GM23248 (cell line): ENCODE measurements around the gene RRP8. TPM values are rescaled to one million over a fixed set of nuclear protein-coding genes. Genes with fewer than 3 reads are reported as not detected.

ENCODE experiments used
- DNase-seq: peaks from one replicate; pipeline ENCODE4 v3.0.0-alpha.2; 2015
- H2AFZ ChIP-seq: fragments of 200-600 bp; sonication (generic); 2 replicates; pipeline ENCODE4 v1.6.1; 2016; ENCODE audit warnings: antibody characterized with exemption
- H3F3A ChIP-seq: fragments of 200-600 bp; sonication (generic); 2 replicates; pipeline ENCODE4 v1.6.1; 2016; ENCODE audit warnings: mild to moderate bottlenecking, antibody characterized with exemption, mixed run types; ENCODE audit not compliant: insufficient read depth
- H3K27ac ChIP-seq: fragments of 200-600 bp; sonication (generic); 2 replicates; pipeline ENCODE4 v1.5.1; 2016; ENCODE audit warnings: mild to moderate bottlenecking
- H3K27me3 ChIP-seq: fragments of 200-600 bp; sonication (generic); replicated peaks from 2 replicates; pipeline ENCODE4 v1.6.1; 2016; ENCODE audit warnings: mild to moderate bottlenecking; ENCODE audit not compliant: insufficient read depth
- H3K36me3 ChIP-seq: fragments of 200-600 bp; sonication (generic); 2 replicates; pipeline ENCODE4 v1.6.1; 2016; ENCODE audit warnings: low read depth, mild to moderate bottlenecking
- H3K4me1 ChIP-seq: fragments of 200-600 bp; sonication (generic); 2 replicates; pipeline ENCODE4 v1.6.1; 2016; ENCODE audit warnings: mild to moderate bottlenecking; ENCODE audit not compliant: insufficient read depth
- H3K4me2 ChIP-seq: fragments of 200-600 bp; sonication (generic); one replicate; pipeline ENCODE4 v1.6.1; 2016; ENCODE audit warnings: mild to moderate bottlenecking; ENCODE audit not compliant: unreplicated experiment
- H3K4me3 ChIP-seq: fragments of 200-600 bp; sonication (generic); 2 replicates; pipeline ENCODE4 v1.5.1; 2016; ENCODE audit warnings: mild to moderate bottlenecking
- H3K79me2 ChIP-seq: fragments of 200-600 bp; sonication (generic); 2 replicates; pipeline ENCODE4 v1.6.1; 2016; ENCODE audit warnings: mild to moderate bottlenecking; ENCODE audit not compliant: insufficient read depth
- H3K9ac ChIP-seq: fragments of 200-600 bp; sonication (generic); 2 replicates; pipeline ENCODE4 v1.6.1; 2016; ENCODE audit warnings: mild to moderate bottlenecking
- H3K9me2 ChIP-seq: fragments of 200-600 bp; sonication (generic); 2 replicates; pipeline ENCODE4 v1.6.1; 2016; ENCODE audit warnings: mixed run types, mild to moderate bottlenecking, moderate library complexity; ENCODE audit not compliant: insufficient read depth
- H3K9me3 ChIP-seq: fragments of 200-600 bp; sonication (generic); one replicate; pipeline ENCODE4 v1.6.1; 2017; ENCODE audit warnings: low read depth
- H4K20me1 ChIP-seq: fragments of 200-600 bp; sonication (generic); 2 replicates; pipeline ENCODE4 v1.6.0; 2016; ENCODE audit not compliant: insufficient read depth
- EZH2 ChIP-seq: fragments of 200-600 bp; sonication (generic); IDR thresholded peaks from 2 replicates; pipeline ENCODE4 v1.6.1; 2018; ENCODE audit warnings: antibody characterized with exemption, mild to moderate bottlenecking; ENCODE audit not compliant: insufficient read depth, poor library complexity, severe bottlenecking
- EZH2phosphoT487 ChIP-seq: fragments of 200-600 bp; sonication (generic); IDR thresholded peaks from 2 replicates; pipeline ENCODE4 v1.6.1; 2018; ENCODE audit warnings: antibody characterized with exemption, moderate library complexity, mild to moderate bottlenecking, low read depth; ENCODE audit not compliant: insufficient read depth
- WGBS, 2 experiments: methylation state at CpG; one replicate each; pipeline ENCODE4 v1.1.6; 2015 to 2017; ENCODE audit warnings: low lambda C conversion rate in 2 of 2, low coverage in 1 of 2; ENCODE audit errors: missing lambda C conversion rate in 2 of 2; 5-methylcytosine and 5-hydroxymethylcytosine counted together
- in situ Hi-C: fragments of 300-500 bp; cut with MboI; formaldehyde crosslinking; loops from 2 replicates; pipeline ENCODE4 v1.15.0; 2020
- polyA plus RNA-seq: library from polyadenylated mRNA; unstranded; fragments of >200 nt; fragmentation: Nextera tagmentation; extraction: Ambion mirVana; gene quantifications from 2 replicates; pipeline ENCODE4 v1.2.1, GENCODE V29; 2016
- total RNA-seq: library from RNA; depleted of rRNA; stranded (reverse); fragments of >200 nt; shearing (Covaris generic); gene quantifications from 2 replicates; pipeline ENCODE4 v1.2.3, GENCODE V29; 2014

The RRP8 gene
- total and polyA plus RNA-seq, 2 experiments from 2014 or later = 8.5 to 24.4 TPM

DNA sequence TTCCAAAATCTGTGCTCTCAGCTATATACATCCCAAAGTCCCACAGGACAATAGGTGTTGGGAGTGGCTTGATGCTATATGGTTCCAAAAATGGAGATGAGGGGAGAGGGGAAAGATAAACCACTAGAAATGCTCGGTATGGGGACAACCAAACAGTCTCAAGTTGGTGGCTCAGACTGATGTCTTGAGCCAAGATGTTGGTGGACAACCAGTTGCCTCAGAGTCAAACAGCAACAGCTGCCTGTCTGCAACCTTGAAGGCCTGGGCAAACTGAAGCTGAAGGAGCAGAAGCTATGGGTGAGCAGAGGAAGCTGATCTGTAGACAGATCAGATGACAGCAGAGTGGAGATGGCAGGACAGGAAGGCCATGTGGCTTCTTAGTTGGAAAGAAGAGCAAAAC, 4.0 kb downstream of the RRP8 start:
- no peak overlapping the region for H3K27ac ChIP-seq

DNA sequence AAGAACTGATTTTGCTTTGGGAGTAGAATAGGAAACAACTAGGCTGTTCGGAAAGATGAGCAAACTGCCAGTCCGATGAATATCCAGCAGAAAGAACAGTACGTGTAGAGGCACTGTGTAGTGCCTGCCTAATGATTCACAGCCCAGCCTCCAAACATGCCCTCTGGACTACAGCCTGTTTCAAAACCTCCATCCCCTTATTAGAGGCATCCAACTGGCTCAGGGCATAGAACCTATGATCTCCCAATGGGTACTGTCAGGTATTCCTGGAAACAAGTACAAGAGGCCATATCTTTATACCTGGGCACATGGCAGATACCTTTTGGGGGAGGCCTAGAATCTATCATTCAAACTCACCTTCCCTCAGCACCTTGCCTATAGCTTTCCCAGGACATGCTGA, 4.9 kb downstream of the RRP8 start:
- TF ChIP-seq EZH2phosphoT487 (no peak), EZH2 (no peak)
- Histone ChIP-seq H3K27ac (no peak overlapping the region), H3K9ac (no peak overlapping the region), H3K4me1 (peaks cover 8% of the 10 kb centered on the region), H3K9me2 (no peaks in the 10 kb centered on the region), H4K20me1 (no peaks in the 10 kb centered on the region), H2AFZ (no peak overlapping the region), H3K27me3 (no peaks in the 10 kb centered on the region), H3K4me2 (no peak overlapping the region), H3F3A (no peaks in the 10 kb centered on the region), H3K36me3 (peaks cover 36% of the 10 kb centered on the region; the same call in 1 of the 2 replicates), H3K4me3 (no peak overlapping the region), H3K9me3 (no peaks in the 10 kb centered on the region), H3K79me2 (peaks cover 64% of the 10 kb centered on the region)
- in situ Hi-C loops = no loop called here
- DNase-seq = no peak
- 81 to 86% methylated on average over 3 of the region's 3 CpGs for WGBS, 2 experiments

More for the DNA sequence above, 4.0 kb downstream of the RRP8 start:
- H3K27me3 ChIP-seq = no peaks in the 10 kb centered on the region
- no peaks in the 10 kb centered on the region for H4K20me1 ChIP-seq
- no peak overlapping the region for H3K4me3 ChIP-seq
- no peak for TF ChIP-seq EZH2phosphoT487
- no peak for TF ChIP-seq EZH2
- no peaks in the 10 kb centered on the region for H3K9me3 ChIP-seq
- DNase-seq = no peak
- peaks cover 72% of the 10 kb centered on the region for H3K79me2 ChIP-seq
- in situ Hi-C loops = no loop called here
- H2AFZ ChIP-seq = no peak overlapping the region
- no peak overlapping the region for H3K9ac ChIP-seq
- peaks cover 36% of the 10 kb centered on the region; the same call in 1 of the 2 replicates for H3K36me3 ChIP-seq
- no peak overlapping the region for H3K4me2 ChIP-seq
- peaks cover 7% of the 10 kb centered on the region for H3F3A ChIP-seq
- peaks cover 8% of the 10 kb centered on the region for H3K4me1 ChIP-seq
- WGBS, 2 experiments = 59 to 70% methylated on average over 1 of the region's 1 CpG
- no peaks in the 10 kb centered on the region for H3K9me2 ChIP-seq

DNA sequence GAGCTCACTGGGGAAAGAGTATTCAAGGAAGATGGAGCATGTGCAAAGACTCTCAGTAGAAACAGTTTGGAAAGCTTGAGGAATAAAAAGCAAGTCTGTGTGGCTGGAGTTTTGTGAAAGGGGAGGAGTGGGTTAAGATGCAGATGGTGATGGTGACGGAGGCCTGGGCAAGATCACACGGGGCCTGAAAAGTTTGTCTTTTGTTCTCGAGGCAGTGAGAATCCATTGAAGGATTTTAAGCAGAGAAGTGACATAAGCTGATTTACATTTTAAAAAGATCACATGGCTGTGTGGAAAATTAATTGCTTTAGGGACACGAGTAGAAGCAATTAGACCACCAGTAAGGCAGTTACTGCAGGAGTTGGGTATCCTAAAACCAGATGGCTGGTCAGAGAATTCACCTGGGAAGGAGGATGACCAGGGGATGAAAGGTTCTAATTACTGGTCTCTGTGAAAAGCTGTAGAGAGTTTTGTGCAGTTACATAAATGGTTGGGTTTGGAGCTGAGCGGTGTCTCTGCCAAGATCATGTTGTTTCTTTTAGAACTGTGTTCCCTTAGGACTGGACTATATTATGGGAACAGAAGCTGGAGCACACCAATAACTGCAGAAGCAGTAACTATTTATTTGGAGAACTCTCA, 7.1 kb downstream of the RRP8 start:
- TF ChIP-seq EZH2phosphoT487 (no peak), EZH2 (no peak)
- Histone ChIP-seq H3K36me3 (peaks cover 36% of the 10 kb centered on the region; the same call in 1 of the 2 replicates), H3K9me2 (no peaks in the 10 kb centered on the region), H3K27me3 (no peaks in the 10 kb centered on the region), H2AFZ (no peak overlapping the region), H3K9me3 (no peaks in the 10 kb centered on the region), H3K4me1 (no peaks in the 10 kb centered on the region), H4K20me1 (no peaks in the 10 kb centered on the region), H3F3A (no peaks in the 10 kb centered on the region), H3K4me3 (no peak overlapping the region), H3K4me2 (no peak overlapping the region), H3K9ac (no peak overlapping the region), H3K79me2 (peaks cover 43% of the 10 kb centered on the region), H3K27ac (no peak overlapping the region)
- no peak for DNase-seq
- 54 to 63% methylated on average over 5 of the region's 5 CpGs for WGBS, 2 experiments
- in situ Hi-C loops = no loop called here

DNA sequence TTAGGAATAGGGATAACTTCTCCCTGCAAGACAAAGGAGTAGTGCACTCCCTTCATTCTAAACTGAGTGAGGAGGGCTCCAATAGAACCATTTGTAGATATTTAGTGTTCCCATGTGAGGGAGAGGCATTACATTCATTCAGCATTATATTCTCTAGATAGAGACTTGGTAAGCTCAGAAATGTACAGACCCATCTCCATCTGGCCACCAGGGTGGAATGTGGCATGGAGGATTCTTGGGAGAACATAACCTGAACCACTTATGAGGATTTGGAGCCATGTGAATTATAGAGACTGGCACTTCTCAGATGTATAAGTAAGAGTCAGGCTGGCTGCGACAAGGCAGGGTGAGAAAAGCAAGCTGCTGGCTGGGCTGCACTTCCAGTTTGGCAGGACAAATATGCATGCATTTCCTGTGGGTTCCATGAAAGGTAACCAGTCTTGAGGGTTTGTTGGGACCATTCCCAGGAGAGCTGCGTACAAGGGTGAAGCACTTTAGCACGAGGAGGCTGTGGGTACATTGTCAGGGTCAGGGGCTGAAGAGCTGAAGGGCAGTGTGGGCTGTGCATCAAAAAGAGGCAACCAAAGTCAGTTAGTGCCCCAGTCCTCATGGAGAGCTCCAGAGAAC, 9.2 kb downstream of the RRP8 start:
- no peak for TF ChIP-seq EZH2
- TF ChIP-seq EZH2phosphoT487 = no peak
- 82 to 83% methylated on average over 3 of the region's 3 CpGs for WGBS, 2 experiments
- in situ Hi-C loops = no loop called here

More for the DNA sequence above, 9.2 kb downstream of the RRP8 start:
- H3K27me3 ChIP-seq = no peaks in the 10 kb centered on the region
- no peak overlapping the region for H3K4me3 ChIP-seq
- peaks cover 21% of the 10 kb centered on the region; the same call in 1 of the 2 replicates for H3K36me3 ChIP-seq
- no peak overlapping the region for H3K27ac ChIP-seq
- no peaks in the 10 kb centered on the region for H3K9me2 ChIP-seq
- no peaks in the 10 kb centered on the region for H3K9me3 ChIP-seq
- no peak for DNase-seq
- H3K4me1 ChIP-seq = no peaks in the 10 kb centered on the region
- no peak overlapping the region for H3K4me2 ChIP-seq
- no peak overlapping the region for H3K9ac ChIP-seq
- peaks cover 11% of the 10 kb centered on the region; the same call in 1 of the 2 replicates for H3F3A ChIP-seq
- H4K20me1 ChIP-seq = no peaks in the 10 kb centered on the region
- H2AFZ ChIP-seq = no peak overlapping the region
- H3K79me2 ChIP-seq = peaks cover 22% of the 10 kb centered on the region
